Lower leg skin (tissue), 4 donors: Measurements from ENCODE around the gene GRB10. TPM values are rescaled to one million over a fixed set of nuclear protein-coding genes. Genes with fewer than 3 reads are reported as not detected.

ENCODE experiments used
- DNase-seq, 2 donors: peaks; one replicate each; pipeline ENCODE4 v3.0.0-alpha.2; 2019; ENCODE audit warnings: low spot score in 2 of 2
- H3K4me3 ChIP-seq: fragments of 200-600 bp; sonication (generic); 2 replicates; pipeline ENCODE4 v1.5.1; 2017; ENCODE audit warnings: mild to moderate bottlenecking, low read depth; ENCODE audit not compliant: poor library complexity, severe bottlenecking
- POLR2A ChIP-seq, 2 donors: fragments of 450-650 bp; IDR thresholded peaks; one replicate each; pipeline ENCODE4 v1.6.1; 2016 to 2017; ENCODE audit warnings: antibody characterized with exemption in 2 of 2, mild to moderate bottlenecking in 1 of 2, moderate library complexity in 1 of 2
- WGBS, 2 donors: methylation state at CpG; one replicate each; pipeline ENCODE4 v1.1.5; 2018; 5-methylcytosine and 5-hydroxymethylcytosine counted together
- intact Hi-C: fragments of 100-400 bp; cut with DNase I; formaldehyde crosslinking; loops from one replicate; pipeline ENCODE4 v1.15.0; 2023; ENCODE audit warnings: low total_unique reads
- total RNA-seq, 4 donors: library from RNA; depleted of rRNA; stranded (reverse); fragments of >200 nt; gene quantifications; one replicate each; pipeline ENCODE4 v1.1.0, GENCODE V29; 2016
- TF ChIP-seq, protein P1 (sequence below), 3 donors: fragments of 450-650 bp; IDR thresholded peaks; one replicate each; pipeline ENCODE4 v1.5.1; 2016; ENCODE audit warnings: antibody characterized with exemption in 3 of 3, mild to moderate bottlenecking in 3 of 3, moderate library complexity in 2 of 3

GRB10 gene
- total RNA-seq, 4 donors from 2014 or later, result 6.6 to 25.7 (median 15.2) TPM

DNA sequence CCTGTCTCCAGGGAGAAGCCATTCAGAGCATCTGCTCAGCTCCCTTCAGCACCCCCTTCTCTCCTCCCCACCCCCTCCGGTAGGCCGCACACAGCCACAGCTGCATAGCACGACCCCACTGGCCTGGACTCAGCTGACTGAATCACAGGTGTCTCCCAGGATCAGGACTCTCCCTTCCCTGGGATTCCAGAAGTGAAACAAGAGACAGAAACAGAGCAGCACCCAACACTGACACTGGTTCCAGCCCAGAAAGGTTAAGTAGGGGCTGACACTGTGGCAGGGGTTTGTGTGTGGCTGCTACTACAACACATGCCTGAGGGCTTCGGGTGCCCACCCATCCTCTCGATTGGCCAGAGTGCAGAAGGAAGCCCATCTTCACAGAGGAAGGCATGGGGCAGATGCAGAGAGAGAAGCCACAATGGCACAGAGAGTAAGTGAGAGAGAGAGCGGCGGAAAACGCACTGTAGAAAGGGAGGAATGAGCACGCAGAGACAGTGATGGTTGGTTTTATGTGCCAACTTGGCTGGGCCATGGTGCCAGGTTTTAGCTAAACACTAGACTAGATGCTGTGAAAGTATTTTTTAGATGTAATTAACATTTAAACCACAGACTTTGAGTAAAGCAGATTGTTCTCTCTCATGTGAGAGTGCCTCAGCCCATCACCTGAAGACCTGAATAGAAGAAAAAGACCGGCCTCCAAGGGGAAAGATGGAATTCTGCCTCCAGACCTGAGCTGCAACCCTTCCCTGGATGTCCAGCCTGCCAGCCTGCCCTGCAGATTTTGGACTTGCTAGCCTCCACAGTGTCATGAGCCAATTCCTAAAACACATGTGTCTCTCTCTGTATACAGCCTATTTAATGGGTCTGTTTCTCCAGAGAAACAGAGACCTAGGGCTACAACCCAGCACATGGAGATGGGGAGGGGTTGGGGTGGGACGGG lies 107.5 kb downstream of the GRB10 start:
- WGBS, 2 donors, result 78 to 90% methylated on average over 11 of the region's 11 CpGs
- no peak overlapping the region for H3K4me3 ChIP-seq
- no peak for DNase-seq
- TF ChIP-seq POLR2A (IDR thresholded peaks at IDR 0.05), result no peak
- TF ChIP-seq, protein P1, sequence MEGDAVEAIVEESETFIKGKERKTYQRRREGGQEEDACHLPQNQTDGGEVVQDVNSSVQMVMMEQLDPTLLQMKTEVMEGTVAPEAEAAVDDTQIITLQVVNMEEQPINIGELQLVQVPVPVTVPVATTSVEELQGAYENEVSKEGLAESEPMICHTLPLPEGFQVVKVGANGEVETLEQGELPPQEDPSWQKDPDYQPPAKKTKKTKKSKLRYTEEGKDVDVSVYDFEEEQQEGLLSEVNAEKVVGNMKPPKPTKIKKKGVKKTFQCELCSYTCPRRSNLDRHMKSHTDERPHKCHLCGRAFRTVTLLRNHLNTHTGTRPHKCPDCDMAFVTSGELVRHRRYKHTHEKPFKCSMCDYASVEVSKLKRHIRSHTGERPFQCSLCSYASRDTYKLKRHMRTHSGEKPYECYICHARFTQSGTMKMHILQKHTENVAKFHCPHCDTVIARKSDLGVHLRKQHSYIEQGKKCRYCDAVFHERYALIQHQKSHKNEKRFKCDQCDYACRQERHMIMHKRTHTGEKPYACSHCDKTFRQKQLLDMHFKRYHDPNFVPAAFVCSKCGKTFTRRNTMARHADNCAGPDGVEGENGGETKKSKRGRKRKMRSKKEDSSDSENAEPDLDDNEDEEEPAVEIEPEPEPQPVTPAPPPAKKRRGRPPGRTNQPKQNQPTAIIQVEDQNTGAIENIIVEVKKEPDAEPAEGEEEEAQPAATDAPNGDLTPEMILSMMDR (IDR thresholded peaks at IDR 0.05), result no peak
- intact Hi-C loops, result loop anchor here (2.0 kb wide), 1 partner anchor 62 kb away; no protein-coding TSS in a partner anchor

DNA sequence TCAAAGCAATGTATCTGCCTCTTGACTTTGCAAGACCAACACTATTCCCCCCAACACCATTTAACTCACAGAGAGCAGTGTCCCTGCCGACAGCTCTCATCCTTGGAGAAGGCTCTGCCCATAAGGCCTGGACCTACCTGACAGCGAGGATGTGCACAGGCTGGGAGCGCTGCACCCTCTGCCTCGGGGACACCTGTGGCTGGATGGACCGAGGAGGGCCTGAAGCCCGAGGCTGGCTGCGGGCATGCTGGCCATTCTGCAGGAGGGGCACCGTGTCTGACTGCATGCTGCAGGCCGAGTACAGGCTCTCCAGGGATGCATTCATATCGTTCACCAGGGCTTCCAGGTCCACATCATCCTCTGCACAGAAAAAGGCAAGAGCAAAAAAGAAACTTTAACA lies 108.4 kb downstream of the GRB10 start:
- 83 to 97% methylated on average over 7 to 9 of the region's 10 CpGs for WGBS, 2 donors
- intact Hi-C loops, result loop anchor here (2.0 kb wide), 1 partner anchor 61 kb away; no protein-coding TSS in a partner anchor
- no peak for TF ChIP-seq POLR2A (IDR thresholded peaks at IDR 0.05)
- TF ChIP-seq, protein P1 (IDR thresholded peaks at IDR 0.05), result no peak
- no peak for DNase-seq
- H3K4me3 ChIP-seq, result no peak overlapping the region

GRCh38 chr7:50673096-50673495 lies 109.6 kb downstream of the GRB10 start:
- 94% methylated on average over 10 of the region's 10 CpGs for WGBS, 2 donors
- TF ChIP-seq, protein P1 (IDR thresholded peaks at IDR 0.05), result no peak
- no peak for TF ChIP-seq POLR2A (IDR thresholded peaks at IDR 0.05)
- intact Hi-C loops, result no loop called here
- DNase-seq, result no peak
- H3K4me3 ChIP-seq, result no peak overlapping the region

GRCh38 chr7:50672045-50672444 lies 110.7 kb downstream of the GRB10 start:
- intact Hi-C loops, result no loop called here
- no peak for DNase-seq

GRCh38 chr7:50671386-50671785 lies 111.3 kb downstream of the GRB10 start:
- intact Hi-C loops, result no loop called here
- TF ChIP-seq, protein P1 (IDR thresholded peaks at IDR 0.05), result no peak
- no peak for TF ChIP-seq POLR2A (IDR thresholded peaks at IDR 0.05)
- WGBS, 2 donors, result 74 to 86% methylated on average over 9 of the region's 9 CpGs
- no peak for DNase-seq
- H3K4me3 ChIP-seq, result no peak overlapping the region

More at GRCh38 chr7:50672045-50672444, 110.7 kb downstream of the GRB10 start:
- 89 to 96% methylated on average over 11 of the region's 11 CpGs for WGBS, 2 donors
- no peak overlapping the region for H3K4me3 ChIP-seq
- TF ChIP-seq, protein P1 (IDR thresholded peaks at IDR 0.05), result no peak
- TF ChIP-seq POLR2A (IDR thresholded peaks at IDR 0.05), result no peak
